H1 (cell line): ENCODE results near the gene KCNJ13. TPM values are rescaled to one million over a fixed set of nuclear protein-coding genes. Genes with fewer than 3 reads are reported as not detected.

Source experiments
- BCL11A ChIP-seq, 2 experiments: IDR thresholded peaks; one replicate each; pipeline ENCODE4 v1.6.1; 2011; ENCODE audit warnings: low read depth in 2 of 2, low read length in 2 of 2, mild to moderate bottlenecking in 2 of 2
- CTCF ChIP-seq, 3 experiments: IDR thresholded peaks; 1 replicate in 2 of 3; 2 replicates in 1 of 3; pipeline versions ENCODE4 v1.5.1 to v1.6.1; 2011; ENCODE audit warnings: low read length in 3 of 3, mild to moderate bottlenecking in 3 of 3, inconsistent platforms in 2 of 3, low read depth in 1 of 3, moderate library complexity in 1 of 3; ENCODE audit not compliant: insufficient read depth in 1 of 3; ENCODE audit errors: control extremely low read depth in 1 of 3
- POLR2A ChIP-seq, 2 experiments: IDR thresholded peaks; 1 replicate in 1 of 2; 2 replicates in 1 of 2; pipeline ENCODE4 v1.6.1; 2011; ENCODE audit warnings: low read depth in 2 of 2, low read length in 2 of 2, mild to moderate bottlenecking in 2 of 2; ENCODE audit errors: control extremely low read depth in 1 of 2
- SP4 ChIP-seq: IDR thresholded peaks from 2 replicates; pipeline ENCODE4 v1.6.1; 2012; ENCODE audit warnings: low read length, inconsistent platforms
- polyA plus RNA-seq, 7 experiments: library from polyadenylated mRNA; depleted of rRNA in 3 of 7; stranded (reverse) in 5 of 7; unstranded in 2 of 7; fragments of >200 nt in 5 of 7; fragments of 200-250 nt in 2 of 7; gene quantifications; 1 replicate in 5 of 7; 2 replicates in 1 of 7; 4 replicates in 1 of 7; pipeline versions ENCODE4 v1.2.1 to v1.2.3, GENCODE V29; 2011 to 2013; ENCODE audit warnings: missing spikeins in 2 of 7, mixed read lengths in 2 of 7
- total RNA-seq: library from RNA; stranded (reverse); fragmentation: NEBNext Ultra II Directional; extraction: Animal tissue kit (Norgen Biotek cat#: 25700); gene quantifications from 2 replicates; pipeline ENCODE4 v1.2.1, GENCODE V29; 2021

KCNJ13 gene
- total and polyA plus RNA-seq, 2 of the 8 experiments (the other 6 are each of a cell fraction or from before 2014, with no cell fraction given): not detected

- no peak for TF ChIP-seq SP4
- TF ChIP-seq POLR2A (IDR thresholded peaks at IDR 0.05; ENCODE audit: control extremely low read depth in 1 of 2, low read depth in 2 of 2, low read length in 2 of 2): no peak
- TF ChIP-seq BCL11A (IDR thresholded peaks at IDR 0.05; ENCODE audit: low read depth in 2 of 2, low read length in 2 of 2): no peak
- no peak for TF ChIP-seq CTCF (IDR thresholded peaks at IDR 0.05; ENCODE audit: control extremely low read depth in 1 of 3, insufficient read depth in 1 of 3, low read depth in 1 of 3, low read length in 3 of 3)
- TF ChIP-seq, all 59 proteins: peak for 0
Measured at GRCh38 chr2:232789082-232789481, 12.7 kb upstream of the KCNJ13 start (continued).
